HG02885 (cell line): ENCODE data around the gene PDLIM4.

Experiments used
- ATAC-seq: cut with Tn5 transposase; IDR thresholded peaks from one replicate; pipeline ENCODE4 v1.9.1; 2021; ENCODE audit warnings: mild to moderate bottlenecking; ENCODE audit not compliant: unreplicated experiment, poor library complexity

The PDLIM4 gene

DNA sequence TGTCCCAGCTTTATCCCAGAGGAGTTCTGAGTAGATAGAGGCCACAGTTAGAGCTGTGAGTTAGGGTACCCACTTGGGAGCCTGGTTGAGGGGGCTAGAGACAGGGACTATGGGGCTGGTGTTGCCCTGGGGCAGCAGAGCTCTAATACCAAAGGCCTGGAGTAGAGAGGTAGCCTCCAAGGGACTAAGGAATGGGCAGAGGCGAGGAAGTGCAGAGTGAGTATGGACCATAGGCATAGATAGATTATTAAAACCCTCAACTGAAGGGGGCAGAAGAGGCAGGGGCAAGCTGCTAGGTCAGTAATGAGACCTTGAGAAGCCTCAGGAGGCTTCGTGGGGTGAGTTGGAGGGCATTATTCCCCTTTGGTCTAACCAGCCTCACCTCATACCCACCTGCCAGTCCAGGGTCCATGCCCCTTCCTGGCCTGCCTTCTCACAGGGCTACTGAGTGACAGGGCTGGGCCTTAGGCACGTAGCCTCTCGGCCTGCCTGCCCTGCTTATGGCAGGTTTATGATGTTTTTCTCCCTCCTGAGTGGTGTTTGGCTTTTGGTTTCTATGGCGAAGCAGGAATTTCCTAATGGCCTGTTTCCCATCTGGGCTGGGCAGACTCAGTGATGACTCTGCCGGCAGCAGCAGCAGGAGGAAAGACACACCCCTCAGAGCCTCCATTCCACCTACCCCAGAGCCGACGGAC is 8.0 kb downstream of the PDLIM4 start:
- ATAC-seq: no peak

DNA sequence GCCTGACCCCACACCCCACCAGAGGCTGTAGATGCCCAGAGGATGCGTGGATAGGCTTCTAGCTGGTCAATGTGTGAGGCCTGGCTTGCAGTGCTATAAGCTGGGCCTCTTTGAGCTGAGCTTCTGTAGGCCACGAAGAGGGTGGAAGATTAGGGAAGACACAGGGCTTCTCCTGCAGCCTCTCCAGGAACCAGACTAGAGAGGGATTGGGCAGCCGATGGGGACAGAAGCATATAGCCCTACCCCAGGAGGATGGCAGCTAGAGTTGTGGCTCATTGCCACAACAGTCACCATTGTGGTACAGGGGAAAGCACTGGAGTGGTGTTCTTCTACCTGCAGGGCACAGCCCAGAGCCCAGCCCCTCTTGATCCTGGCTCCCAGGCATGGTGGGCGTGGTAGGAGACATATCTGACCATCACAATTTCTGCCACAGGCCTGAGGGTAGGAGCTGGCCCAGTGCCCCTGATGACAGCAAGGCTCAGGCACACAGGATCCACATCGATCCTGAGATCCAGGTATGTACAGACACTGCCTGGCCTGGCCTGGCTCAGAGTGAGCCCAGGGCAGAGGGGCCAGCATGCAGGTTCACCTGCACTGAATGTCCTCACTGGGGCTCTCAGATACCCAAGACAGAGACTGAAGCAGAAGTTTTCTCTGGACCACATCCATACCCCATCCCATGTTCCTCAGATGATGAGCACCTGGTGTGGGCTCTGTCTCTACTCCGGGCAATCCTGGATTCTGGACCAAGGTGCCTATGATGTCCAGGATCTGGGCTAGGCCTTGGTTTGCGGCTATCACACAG is 8.7 kb downstream of the PDLIM4 start:
- ATAC-seq: no peak

DNA sequence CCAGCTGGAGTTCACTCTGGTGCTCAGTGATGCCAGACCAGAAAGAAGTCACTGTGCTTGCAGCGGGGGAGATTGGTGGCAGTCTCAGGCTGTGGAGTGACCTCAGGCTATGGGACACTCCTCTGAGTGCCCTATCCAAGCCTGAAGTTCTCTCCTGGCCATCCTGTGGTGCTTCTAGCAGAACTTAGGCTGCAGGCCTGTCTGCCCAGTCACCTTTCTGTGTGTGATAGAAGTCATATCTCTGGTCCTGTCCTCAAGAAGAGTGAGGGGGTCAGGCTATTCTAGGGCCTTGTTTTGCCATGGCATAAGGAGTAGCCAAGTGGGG is 9.3 kb downstream of the PDLIM4 start:
- ATAC-seq: no peak

DNA sequence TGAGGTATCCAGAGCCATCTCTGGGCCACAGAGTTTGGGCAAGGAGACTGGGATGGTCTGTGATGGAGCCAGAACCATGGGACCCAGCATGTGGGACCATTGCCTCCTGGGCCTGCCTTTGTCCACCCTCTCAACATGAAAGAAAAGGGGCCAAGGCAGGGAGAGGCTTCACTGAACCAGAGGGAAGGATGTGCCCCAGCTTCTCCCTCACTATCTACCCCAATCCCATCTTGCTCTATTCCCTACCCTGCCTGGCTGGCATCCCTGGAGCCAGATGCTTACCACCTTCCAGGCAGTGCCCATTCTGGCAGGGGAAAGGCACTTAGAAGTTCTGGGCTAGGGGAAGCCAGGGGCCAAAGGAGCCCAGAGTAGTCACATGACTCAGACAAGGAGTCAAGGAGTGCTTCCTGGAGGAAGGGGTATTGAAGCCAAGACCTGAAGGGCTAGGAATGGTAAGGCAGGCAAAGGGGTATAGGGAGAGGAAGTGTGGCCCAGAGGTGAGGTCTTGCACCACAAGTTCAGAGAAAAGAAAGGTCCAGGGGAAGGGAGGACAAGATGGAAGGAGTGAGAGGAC is 9.8 kb downstream of the PDLIM4 start:
- no peak for ATAC-seq

DNA sequence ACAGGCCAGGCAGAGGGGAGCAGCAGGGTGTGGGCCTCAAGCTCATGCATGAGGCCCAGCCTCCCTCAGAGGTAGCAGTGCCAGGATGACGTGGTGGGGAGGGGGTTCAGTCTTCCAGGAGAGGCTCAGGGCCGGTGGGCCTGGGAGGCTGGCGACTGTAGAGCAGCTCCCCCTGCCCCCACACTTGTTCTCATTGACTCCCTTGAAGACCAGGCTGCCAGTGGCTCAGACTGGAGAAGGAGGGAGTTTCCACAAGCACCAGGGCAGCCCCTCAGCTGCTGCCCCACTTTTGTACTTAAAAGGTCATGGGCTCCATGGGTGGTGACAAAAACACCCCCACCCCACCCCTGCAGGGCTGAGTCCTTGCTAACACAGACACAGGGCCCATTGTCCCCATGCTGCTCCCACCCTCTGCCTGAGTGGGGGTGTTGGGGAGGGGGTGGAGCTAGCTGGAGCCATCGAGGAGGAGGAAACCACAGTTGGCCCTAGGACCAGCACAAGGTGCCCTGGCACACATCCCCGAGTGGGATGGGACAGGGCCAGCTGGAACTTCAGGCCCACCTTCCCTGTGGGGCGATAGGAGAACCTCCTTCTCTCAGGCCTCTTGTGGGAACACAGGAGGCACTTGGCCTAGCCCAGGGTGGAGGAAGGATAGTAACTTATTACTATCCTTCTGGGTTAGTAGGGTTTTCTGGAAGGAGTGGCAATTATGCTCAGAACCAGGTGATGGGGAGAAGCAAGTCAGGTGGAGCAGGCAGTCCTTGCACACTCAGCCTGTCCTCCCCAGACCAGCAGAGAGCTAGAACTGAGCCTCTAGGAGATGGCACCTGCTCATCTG is 10.7 kb downstream of the PDLIM4 start:
- peak; percentile 6 for ATAC-seq

DNA sequence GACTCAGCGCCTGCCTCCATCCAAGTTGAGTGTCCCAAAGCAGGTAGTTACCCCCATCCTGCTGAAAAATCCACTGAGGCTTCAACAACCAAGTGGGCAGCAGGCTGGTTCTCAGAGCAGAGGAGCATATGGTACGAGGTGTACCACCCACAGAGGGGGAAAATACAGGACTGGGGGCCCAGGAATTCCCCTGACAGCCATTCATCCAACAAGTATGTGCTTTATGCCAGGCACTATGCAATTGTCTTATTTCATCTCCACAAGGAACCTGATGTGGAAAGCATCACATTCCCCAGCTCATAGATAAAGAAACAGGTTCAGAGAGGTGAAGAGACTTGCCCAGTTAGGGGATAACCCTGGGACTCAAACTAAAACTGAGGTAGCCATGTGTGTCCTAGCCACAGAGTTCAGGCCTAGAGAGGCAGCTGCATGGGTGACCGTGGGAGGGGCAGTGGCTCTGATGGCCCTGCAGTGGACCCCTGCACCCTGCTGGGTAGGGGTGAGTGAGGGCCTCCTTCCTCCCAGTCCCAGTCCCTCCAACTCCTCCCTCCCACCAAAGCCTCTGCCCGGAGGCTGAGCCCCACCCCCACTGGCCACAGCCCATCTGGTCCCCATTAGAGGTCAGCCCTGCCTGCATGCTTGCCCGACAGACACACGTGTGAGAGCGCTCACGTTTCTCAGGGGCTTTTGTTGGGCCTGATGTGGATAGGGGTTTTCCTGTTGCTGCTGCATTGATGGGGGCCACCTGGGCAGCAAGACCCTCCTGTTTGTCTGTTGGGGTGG is 11.5 kb downstream of the PDLIM4 start:
- peak; percentile 76 for ATAC-seq

DNA sequence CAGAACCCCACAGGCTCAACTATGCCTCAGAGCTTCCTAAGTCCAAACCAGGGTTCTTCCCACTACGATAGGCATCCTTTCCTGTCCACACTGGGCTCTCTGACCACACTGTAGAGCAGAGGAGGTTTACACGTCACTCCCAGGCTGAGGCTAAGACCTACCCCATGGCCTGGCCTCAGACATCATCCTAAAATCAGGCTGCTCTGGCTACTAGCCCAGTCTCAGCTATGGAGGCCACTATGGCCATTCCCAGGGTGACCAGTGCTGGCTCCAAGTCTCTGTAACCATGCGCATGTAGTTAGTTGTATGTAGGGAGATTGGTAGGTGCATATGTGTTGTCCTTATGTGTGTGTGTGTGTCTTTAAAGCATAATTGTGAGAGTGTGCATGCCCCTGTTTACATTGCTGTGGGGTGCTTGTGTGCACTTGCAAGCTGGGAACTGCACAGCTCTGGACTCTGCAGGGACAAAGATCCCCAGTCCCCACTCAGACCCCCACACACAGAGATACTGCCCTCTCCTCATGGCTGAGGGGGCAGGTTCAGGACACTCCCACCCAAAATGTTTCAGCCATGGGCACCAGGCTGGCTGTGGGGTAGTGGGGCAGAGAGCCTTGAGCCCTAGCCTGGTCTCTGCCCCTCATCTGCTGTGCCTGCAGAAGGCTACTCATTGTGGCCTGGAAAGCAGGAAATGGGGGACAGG is 12.3 kb downstream of the PDLIM4 start:
- ATAC-seq: no peak

DNA sequence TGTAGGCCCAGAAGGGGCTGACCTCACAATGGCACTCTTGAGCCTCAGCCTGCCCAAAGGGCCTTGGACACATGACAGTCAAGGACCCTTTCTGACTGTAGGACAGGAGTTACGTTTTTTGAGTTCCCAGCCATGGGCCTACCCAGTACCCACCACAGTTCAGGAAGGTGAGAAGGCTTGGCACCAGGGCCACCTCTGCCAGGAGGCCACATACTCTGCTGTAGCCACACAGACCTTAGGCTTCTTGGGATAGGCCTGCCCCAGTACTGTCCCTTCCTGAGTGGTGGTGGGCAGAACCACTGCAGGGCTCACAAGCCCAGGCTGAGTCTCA is 12.8 kb downstream of the PDLIM4 start:
- ATAC-seq: no peak

DNA sequence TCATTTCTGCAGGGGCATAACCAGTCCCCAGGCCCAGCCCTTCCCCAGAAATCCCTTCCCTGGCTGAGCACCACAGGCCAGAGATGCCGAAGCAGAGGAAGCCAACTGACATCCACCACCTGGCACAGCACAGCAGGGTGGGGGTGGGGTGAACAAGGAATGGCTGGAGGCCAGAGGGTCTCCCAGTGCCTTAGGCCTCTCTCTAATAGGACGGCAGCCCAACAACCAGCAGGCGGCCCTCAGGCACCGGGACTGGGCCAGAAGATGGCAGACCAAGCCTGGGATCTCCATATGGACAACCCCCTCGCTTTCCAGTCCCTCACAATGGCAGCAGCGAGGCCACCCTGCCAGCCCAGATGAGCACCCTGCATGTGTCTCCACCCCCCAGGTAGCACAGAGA is 13.2 kb downstream of the PDLIM4 start:
- ATAC-seq: no peak

DNA sequence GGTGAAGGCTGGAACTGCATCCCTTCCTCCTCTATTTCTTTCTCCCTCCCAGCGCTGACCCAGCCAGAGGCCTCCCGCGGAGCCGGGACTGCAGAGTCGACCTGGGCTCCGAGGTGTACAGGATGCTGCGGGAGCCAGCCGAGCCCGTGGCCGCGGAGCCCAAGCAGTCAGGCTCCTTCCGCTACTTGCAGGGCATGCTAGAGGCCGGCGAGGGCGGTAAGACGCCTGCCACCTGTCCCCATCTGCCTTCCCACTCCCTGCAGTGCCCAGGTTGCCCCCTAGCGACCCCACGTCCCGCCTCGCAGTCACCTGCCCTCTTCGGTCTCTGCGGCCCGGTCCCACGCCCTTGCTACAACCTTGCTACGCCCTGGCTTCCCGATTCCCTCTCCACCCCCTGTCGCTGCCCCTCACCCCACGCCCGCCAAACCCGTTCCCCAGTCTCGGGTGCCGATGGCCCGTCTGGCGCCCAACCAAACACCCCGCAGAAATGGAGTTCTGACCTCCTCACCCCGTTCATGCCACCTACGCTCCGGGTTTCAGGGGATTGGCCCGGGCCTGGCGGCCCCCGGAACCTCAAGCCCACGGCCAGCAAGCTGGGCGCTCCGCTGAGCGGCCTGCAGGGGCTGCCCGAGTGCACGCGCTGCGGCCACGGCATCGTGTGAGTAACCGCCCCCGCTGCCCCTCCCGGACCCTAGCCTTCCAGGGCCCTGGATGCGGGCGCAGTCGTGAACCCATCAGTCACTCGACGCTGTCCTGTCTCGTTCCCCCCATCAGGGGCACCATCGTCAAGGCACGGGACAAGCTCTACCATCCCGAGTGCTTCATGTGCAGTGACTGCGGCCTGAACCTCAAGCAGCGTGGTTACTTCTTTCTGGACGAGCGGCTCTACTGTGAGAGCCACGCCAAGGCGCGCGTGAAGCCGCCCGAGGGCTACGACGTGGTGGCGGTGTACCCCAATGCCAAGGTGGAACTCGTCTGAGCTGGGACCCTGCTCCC is 14.1 kb downstream of the PDLIM4 start:
- ATAC-seq: no peak

DNA sequence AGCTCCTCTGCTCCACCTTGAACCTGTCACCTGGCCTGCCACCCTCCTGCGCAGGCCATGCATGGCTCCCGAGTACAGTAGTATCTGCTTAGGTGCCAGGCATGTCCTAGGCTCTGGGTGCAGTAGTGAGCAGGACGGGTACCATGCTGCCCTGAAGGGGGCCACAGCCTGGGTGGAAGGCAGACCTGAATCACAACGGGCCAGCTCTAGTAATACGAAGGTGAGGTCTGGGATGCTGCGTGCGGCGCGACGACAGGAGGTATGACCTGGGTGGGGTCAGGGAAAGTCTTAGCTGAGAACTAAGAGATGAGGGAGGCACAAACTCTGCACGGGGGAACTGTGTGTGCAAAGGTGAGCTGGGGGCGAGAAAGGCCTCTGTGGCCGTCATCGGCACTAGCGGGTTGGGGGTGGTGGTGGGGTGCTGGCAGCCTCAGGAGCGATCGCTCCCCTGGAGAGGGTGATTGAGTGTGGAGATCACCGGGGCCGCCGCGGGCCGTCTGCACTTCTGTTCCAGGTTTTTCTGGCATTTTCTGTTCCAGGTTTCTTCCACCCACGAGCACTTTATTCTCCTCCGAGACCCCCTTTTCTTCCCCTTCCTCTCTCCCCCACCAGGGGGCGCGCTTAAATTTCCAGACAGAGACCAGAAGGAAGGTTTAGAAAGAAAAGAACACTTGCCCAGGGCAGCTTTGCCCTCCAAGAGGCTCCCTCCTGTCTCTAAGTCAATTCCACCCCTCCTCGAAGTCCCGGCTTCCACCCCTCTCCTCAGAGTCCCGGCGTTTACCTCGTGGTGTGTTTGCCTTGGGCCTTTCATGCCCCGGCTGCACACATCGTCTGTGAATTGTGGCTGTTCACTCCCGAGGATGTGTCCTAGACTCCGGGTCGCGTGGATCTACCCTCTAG is 15.1 kb downstream of the PDLIM4 start:
- ATAC-seq: no peak

DNA sequence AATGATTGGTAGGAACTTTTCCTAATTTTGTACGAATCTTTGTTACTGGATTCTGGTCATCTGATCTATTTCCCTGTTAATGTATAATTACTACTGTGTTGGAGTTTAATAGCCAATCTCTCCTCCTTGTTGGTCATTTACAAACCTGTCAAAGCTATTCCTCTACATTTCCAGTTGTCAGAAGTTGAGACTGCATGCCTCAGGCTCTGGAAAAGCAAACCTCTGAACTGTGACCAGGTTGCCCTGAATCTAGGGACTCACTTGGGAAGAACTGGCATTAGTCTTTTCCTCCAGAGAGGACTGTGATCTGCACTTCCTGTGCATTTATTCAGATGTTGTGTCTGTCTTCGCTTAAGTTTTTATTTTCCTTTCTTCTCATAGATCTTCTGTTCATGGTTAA is 16.1 kb downstream of the PDLIM4 start:
- ATAC-seq: no peak

DNA sequence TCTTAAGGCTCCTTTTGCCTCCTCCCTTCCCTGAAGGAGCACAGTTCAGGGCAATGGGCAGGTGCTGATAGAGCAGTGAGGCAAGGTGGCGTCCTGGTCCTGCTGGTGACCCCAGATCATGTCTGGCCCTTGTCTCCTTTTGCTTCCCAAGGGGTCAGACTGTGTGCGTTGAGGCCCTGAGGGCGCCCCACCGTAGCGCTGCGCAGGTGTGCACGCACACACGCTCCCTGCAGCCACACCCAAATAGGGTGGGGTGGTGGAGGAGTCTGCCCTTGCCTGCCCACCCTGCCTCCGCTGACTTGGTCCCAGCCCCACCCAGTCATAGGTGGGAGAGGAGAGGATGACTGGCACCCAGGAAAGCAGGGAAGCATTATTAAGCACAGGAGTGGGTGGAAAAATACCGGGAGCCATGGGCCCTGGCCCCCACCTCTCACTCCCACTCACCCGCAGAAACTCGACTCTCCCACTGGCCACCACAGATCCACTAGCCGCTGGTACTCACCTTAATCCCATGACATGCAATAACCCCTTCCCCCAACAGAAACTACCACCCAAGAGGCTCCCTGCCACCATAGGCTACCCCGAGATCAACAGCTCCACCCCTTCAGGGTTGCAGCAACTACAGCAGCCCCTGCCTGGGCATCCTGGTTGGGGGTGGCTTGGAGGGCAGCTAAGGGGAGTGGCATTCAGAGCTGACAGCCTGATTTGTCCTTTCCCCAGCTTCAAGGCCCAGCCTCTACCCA is 16.7 kb downstream of the PDLIM4 start:
- no peak for ATAC-seq

DNA sequence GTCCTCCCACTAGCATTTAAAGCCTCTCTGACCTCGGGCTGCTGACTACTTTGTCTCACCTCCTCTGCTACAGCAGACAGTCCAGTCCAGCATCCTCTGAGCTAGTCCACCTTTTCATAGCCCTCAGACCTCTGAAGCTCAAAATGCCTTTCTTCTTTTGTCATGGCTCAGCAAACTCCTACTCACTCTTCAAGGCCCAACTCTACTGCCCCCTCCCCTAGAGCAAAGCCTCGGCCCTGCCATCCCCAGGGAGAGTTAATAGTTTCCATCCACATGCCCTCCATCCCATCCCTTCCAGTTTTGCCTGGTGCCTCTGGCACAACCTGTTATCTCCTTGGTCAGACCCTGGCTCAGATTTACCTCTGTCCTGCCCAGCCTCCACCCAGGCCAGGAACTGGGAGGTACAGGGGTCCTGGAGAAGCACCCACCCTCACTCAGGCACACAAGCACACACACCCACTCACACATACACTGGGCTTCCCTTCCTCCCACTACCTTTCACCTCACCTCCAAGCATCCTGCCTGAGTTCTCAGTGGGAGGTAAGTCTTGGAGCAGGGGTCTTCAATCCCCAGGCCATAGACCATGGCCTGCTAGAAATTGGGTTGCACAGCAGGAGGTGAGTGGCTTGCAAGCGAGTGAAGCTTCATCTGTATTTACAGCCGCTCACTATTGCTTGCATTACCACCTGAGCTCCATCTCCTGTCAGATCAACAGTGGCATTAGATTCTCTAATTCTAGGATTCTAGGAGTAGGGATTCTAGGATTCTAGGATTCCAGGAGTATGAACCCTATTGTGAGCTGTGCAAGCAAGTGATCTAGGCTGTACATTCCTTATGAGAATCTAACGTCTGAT is 18.1 kb downstream of the PDLIM4 start:
- no peak for ATAC-seq

DNA sequence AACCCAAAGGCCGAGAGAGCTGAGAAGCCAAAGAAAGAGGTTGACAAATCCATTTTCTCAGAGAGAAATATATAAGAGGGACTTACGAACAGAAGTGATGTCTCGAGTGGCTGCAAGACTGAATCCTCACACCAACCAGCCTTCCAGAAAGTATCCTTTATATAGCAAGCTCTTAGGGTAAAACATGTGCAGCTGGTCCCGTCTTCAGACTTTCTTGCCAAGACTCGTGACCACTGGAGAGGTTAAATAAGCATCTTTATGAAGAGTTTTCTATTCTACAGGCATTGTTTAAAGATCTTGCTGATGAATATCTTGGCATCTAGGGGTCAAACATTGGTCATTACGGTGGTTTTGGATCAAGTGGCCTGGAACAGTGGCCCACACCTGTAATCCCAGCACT is 19.8 kb downstream of the PDLIM4 start:
- ATAC-seq: no peak
